HG03280 (cell line): ENCODE measurements around the gene LENG1.
"Not testable (repeated sequence)": the region's sequence is repeated elsewhere in the genome, so short reads cannot be mapped to it uniquely, and the experiment has no call there.

Experiments used
- ATAC-seq: cut with Tn5 transposase; IDR thresholded peaks from one replicate; pipeline ENCODE4 v1.9.1; 2021; ENCODE audit warnings: mild to moderate bottlenecking, moderate library complexity; ENCODE audit not compliant: unreplicated experiment

LENG1 gene

GRCh38 chr19:54189735-54190502 is 30.4 kb upstream of the LENG1 start:
- peak; percentile 44 for ATAC-seq

DNA sequence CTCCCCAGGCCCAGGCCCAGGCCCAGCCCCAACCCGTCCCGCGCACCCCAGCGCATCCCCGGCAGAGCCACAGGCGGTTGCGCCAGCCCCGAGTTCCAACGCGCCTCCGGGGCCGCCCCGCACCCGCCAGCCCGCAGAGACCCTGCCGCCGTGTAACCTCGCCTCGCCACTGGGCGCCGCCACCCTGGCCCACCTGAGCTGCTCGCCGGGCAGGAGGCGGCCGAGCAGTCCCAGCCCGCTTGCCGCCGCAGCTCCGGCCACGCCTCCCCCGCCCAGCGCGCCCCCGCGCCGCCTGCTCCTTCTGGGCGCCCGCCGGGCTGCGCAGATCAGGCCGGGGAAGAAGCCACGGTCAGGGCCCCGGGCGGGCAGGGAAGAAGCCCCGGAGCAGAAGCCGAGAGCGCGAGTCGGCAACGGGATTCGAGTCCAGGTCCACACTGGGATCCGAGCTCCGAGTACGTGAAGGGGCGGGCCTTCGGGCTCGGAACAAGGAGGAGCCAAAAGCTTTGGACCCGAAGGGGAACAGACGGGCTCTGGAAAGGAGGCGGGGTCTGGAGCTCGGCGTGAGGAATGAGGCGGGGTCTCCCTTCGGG is 29.7 kb upstream of the LENG1 start, which contains the start of gene MBOAT7:
MBOAT7 (minus strand) TSS at position 436 of the 590 bp plus-strand sequence. CDS start 1,072 bp downstream, outside the sequence.
- ATAC-seq, result peak; percentile 13

GRCh38 chr19:54188215-54188871 is 28.8 kb upstream of the LENG1 start:
- no peak for ATAC-seq

GRCh38 chr19:54186934-54187381 is 27.4 kb upstream of the LENG1 start:
- ATAC-seq, result no peak

DNA sequence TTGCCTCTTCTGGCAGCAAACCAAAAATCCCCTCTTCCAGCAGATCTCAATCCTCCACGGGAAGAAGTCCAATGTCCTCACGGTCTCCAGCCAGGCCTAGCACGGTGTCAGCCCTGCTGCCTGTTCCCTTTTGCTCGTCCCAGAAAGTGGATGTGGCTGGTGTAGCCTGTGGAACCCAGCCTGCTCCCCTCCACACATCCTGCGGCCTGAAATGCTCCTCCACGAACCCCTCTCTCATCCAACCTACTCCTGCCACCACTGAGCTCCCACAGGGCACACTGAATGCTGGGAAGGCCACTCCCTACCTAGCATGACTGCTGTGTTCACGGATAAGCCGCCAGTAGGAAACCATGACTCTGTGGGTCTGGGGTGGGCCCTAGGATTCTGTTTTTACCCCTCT is 26.8 kb upstream of the LENG1 start:
- no peak for ATAC-seq

DNA sequence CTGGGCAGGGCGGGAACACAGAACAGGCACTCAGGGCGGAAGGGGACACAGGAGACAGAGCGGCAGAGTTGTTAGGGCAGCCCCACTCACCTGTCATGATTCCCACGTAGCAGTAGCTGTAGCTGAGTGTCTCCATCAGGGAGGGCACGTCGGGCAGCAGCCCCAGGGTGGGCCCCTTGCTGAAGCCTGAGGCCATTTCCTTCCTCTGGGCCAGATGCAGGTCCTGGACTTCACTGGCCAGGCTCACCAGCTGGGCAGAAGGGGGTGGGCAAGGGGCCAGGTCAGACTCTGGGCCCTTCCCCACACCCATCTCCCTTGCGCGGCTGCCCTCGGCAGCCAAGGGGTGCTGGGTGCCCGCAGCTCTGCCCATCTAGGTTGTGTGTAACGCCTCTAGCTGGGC is 23.9 kb upstream of the LENG1 start:
- ATAC-seq, result no peak

DNA sequence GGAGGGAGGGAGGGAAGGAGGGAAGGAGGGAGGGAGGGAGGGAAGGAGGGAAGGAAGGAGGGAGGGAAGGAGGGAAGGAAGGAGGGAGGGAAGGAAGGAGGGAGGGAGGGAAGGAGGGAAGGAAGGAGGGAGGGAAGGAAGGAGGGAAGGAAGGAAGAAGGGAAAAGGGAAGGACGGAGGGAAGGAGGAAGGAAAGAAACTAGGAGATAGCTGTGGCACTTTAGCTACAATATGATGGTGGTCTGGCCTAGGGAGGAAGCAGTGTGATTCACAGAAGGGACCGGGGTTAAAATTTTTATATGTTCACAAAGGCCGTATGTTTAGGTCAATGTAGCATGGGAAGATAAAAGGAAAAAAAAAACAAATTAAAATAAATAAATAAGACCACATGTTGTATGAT is 22.4 kb upstream of the LENG1 start:
- not testable (repeated sequence) for ATAC-seq

GRCh38 chr19:54180691-54181091 is 21.2 kb upstream of the LENG1 start:
- ATAC-seq, result no peak

DNA sequence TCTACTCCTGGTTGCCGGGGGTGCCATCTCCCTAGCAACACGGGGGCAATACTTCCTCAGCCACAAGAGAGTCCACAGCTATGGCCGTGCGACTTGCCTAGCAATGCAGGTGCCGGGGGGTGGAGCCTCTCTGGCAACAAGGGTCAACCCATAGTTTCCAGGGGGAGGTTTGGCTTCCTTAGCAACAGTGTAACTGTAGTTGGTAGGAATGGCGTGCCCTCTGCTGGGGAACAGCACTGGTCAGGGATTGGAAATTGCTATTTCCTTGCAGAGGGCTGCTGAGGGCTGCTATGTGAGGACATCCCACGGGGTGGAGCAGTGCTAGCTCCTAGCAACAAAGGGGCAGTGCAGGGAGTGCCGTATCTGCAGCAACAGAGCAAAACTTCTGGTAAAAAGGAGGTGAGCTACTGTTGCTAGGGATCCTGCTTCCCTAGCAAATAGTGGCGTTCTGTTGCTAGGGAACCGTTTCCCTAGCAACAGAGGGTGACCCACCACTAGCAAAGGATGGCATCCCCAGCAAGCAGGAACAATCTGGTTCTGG is 20.5 kb upstream of the LENG1 start:
- no peak for ATAC-seq

DNA sequence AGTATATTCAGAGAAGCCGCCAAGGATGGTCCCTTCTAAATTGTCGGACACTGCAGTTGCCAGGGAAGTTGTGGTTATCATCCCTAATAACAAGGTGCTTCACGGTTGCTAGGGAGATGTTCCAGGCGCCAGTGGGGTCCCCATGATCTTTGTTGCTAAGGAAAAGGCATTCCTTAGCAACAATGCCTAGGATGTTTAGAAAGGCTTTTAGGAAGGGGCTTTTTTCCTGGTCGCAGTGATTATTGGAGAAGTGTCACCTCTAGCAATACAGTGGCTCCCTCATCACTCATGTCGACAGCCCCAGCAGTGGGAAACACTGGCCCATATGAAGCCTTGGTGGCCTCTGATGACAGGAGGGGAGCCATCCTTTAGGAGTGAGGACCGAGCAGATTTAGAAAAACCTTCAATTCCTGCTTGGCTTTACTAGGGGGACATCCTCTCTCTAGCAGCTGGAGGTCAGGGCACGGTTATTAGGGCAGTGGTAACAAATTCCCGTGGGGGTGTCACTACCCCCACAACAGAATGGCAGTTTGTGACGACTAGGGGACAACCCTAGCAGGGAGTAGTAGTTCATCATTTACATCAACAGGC is 19.8 kb upstream of the LENG1 start:
- no peak for ATAC-seq

DNA sequence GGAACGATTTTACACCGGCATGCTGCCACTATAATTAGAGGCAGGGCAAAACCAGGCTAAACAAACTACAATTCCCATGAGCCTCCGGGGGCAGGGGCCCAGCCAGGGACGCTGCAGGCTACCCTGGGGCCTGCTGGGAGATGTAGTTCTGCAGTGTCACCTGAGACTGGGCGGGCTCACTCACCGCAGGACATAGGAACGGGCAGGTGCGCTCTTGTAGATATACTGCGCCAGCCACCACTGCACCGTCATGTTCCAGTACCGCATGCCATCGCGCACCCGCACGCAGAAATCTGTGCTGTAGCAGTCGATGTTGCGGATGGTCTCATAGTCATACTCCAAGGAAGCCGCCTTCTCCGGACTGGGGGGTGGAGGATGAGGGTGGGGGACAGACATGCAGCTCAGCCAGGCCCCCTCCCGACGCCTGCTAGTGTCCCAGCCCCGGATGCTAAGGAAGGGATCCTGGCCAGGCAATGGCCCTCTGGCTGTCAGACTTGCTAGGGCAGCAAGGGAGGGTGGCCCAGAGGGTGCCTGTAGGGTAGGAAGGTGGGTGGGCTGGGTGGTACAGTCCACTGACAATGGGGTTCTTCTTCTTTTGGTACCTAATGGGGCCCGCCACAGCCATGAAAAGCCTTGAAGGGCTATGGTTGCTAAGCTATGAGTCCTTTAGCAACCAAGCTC is 19.2 kb upstream of the LENG1 start:
- no peak for ATAC-seq

DNA sequence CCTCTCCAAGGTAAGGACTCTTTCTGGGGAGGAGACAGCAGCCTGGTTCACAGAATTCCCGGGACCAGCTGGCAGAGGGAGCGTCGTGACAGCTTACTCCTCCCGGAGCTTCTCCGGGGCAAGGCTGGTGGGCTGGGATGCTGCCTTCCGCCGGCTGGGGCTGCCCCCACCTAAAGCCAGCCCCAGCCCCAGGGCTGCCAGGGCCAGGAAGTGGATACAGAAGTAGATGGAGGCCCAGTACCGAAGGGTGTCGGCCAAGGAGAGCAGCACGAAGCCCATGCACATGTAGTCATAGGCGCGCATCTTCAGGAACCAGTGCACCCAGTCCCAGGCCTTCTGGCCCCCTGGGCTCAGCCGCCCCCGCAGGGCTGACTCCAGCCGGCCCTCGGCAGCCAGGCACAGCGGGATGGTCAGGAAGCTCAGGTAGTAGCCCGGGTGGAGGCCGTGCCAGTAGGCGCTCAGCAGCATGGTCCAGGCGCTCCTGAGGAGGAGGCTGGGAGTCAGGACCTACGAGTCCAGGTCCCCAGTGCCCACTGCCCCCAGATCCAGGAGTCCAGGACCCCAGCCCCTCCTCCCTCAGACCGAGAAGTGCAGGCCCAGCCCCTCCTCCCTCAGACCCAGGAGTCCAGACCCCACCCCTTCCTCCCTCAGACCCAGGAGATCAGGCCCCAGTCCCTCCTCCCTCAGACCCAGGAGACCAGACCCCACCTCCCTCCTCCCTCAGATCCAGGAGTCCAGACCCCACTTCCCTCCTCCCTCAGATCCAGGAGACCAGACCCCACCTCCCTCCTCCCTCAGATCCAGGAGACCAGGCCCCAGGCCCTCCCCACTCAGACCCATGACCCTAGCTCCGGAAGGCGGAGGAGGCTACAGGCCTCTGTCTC is 14.7 kb upstream of the LENG1 start:
- ATAC-seq, result no peak

- ATAC-seq, result no peak
Measured at GRCh38 chr19:54173359-54173699, 13.8 kb upstream of the LENG1 start.

GRCh38 chr19:54172471-54173358 is 13.2 kb upstream of the LENG1 start, which contains the start of gene TMC4:
TMC4 (minus strand) TSS chr19:54173160; CDS start chr19:54173117, 43 bp downstream.
- no peak for ATAC-seq

GRCh38 chr19:54171736-54172431 is 12.4 kb upstream of the LENG1 start:
- not testable (repeated sequence) for ATAC-seq

- ATAC-seq, result no peak
Measured at GRCh38 chr19:54169149-54169740, 9.7 kb upstream of the LENG1 start.

GRCh38 chr19:54168174-54168917 is 8.8 kb upstream of the LENG1 start:
- peak; percentile 48 for ATAC-seq
